Activated T-helper 1 cell treated with anti-CD3 and anti-CD28 coated beads, Interleukin-12 subunit alpha, Interleukin-12 subunit beta, Interleukin-2, Interleukin-4 antibody, amounts not matched to agents 30 ng/mL and 10 ng/mL and 1 ng/mL, durations not matched to agents 14 hours and 24 hours and 36 hours (primary cell): Measurements from ENCODE around the gene MAGEA9B. TPM values are rescaled to one million over a fixed set of nuclear protein-coding genes. Genes with fewer than 3 reads are reported as not detected.
"Not testable (repeated sequence)": the region's sequence is repeated elsewhere in the genome, so short reads cannot be mapped to it uniquely, and the experiment has no call there.

Source experiments
- DNase-seq: peaks from one replicate; pipeline ENCODE4 v3.0.0; 2021; ENCODE audit warnings: low spot score
- H3K27ac Mint-ChIP-seq: one replicate; pipeline ENCODE4 v1.8.0; 2021; ENCODE audit warnings: mild to moderate bottlenecking, mixed read lengths
- H3K27me3 Mint-ChIP-seq: one replicate; pipeline ENCODE4 v1.8.0; 2022; ENCODE audit warnings: mild to moderate bottlenecking, moderate library complexity, mixed read lengths; ENCODE audit not compliant: insufficient read depth
- H3K36me3 Mint-ChIP-seq: one replicate; pipeline ENCODE4 v1.8.0; 2021; ENCODE audit warnings: low read depth, mixed read lengths
- H3K4me1 Mint-ChIP-seq: one replicate; pipeline ENCODE4 v1.8.0; 2021; ENCODE audit warnings: low read depth, mixed read lengths
- H3K4me3 Mint-ChIP-seq: one replicate; pipeline ENCODE4 v1.8.0; 2021; ENCODE audit warnings: mild to moderate bottlenecking, moderate library complexity, mixed read lengths
- H3K9me3 Mint-ChIP-seq: one replicate; pipeline ENCODE4 v1.8.0; 2021; ENCODE audit warnings: mixed read lengths
- intact Hi-C: fragments of 100-400 bp; cut with micrococcal nuclease; formaldehyde crosslinking; loops from one replicate; pipeline ENCODE4 v1.15.1; 2024
- total RNA-seq: library from RNA; stranded (reverse); gene quantifications from 2 replicates; pipeline ENCODE4 v1.2.3, GENCODE V29; 2022

Gene MAGEA9B
- total RNA-seq, 1 donor from 2014 or later = not detected

DNA sequence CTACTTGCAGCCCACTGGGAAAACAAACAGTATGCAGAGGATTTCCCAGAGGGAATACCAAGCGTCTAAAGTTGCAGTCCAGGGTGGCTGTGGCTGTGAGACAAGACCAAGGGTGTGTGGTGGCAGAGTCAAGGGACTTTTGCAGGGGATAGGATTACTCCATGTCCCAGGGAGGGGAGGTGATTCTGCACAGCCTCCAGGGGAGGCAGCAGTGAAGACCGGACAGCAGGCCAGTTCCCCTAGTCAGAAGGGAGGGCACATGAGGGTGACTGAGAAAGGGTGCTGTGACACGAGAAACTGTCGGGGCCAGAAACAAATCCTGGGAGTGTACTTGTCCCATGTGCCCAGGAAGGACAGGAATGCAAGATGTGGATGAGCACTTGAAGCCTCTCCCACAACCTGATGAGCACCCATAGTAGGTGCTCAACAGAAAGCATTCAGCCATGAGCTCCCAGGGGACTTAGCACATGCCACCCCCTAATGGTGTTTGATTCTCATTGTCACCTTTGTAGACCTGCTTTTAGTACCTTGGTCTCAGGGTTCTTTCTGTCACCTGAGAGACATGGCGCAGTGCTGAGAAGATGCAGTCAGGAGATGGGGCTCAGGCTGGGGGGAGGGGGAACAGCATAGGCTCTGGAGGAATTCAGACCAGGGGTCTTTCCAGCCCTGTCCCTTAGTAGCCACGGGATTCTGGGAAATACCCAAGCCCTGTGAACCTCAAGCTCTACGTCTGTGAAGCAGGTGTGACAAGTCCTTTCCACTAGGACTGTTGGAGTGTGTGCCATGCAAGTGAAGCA, 19.4 kb downstream of the MAGEA9B start:
- no peak overlapping the region for H3K4me3 Mint-ChIP-seq
- peaks cover 19% of the 10 kb centered on the region for H3K4me1 Mint-ChIP-seq
- H3K9me3 Mint-ChIP-seq = no peaks in the 10 kb centered on the region
- DNase-seq = no peak
- no peak overlapping the region for H3K27ac Mint-ChIP-seq
- H3K27me3 Mint-ChIP-seq = peaks cover 2% of the 10 kb centered on the region
- no peaks in the 10 kb centered on the region for H3K36me3 Mint-ChIP-seq
- intact Hi-C loops = loop anchor here (10.0 kb wide), 1 partner anchor 57 kb away; no protein-coding TSS in a partner anchor

DNA sequence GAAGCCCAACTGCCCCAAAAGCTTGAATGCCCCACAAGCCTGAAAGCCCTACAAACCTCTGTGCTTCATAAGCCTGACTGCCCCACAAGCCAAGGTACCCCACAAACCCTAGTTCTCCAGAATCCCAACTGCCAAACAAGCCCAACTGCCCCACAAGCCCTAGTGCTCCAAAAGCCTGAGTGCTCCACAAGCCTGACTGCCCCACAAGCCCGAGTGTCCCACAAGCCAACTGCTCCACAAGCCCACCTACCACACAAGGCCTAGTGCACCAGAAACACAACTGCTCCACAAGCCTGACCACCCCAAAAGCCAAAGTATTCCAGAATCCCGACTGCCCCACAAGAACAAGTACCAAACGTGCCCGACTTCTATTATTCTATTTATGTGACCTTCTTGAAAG, 23.9 kb downstream of the MAGEA9B start:
- intact Hi-C loops = loop anchor here (10.0 kb wide), 1 partner anchor 61 kb away; no protein-coding TSS in a partner anchor

DNA sequence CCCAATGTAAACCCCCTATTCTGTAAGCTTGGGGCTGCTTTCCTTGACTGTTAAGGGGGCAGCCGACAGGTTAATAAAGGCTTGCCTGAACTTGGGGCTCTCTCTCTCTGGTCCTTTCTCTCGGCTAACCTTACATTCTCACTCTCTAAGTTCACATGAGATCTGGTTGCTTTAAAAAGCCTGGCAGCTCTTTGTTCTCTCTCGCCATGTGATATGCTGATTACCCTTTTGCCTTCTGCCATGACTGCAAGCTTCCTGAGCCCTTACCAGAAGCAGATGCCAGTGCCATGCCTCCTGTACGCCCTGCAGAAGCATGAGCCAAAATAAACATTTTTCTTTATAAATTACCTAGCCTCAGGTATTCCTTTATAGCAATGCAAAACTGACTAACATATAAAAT, 32.0 kb downstream of the MAGEA9B start:
- H3K9me3 Mint-ChIP-seq, DNase-seq, H3K4me1 Mint-ChIP-seq, H3K36me3 Mint-ChIP-seq, intact Hi-C loops, H3K27ac Mint-ChIP-seq, H3K4me3 Mint-ChIP-seq, H3K27me3 Mint-ChIP-seq: not testable (repeated sequence)

More for the DNA sequence above, 23.9 kb downstream of the MAGEA9B start:
- no peaks in the 10 kb centered on the region for H3K4me1 Mint-ChIP-seq
- H3K27ac Mint-ChIP-seq = no peak overlapping the region
- H3K9me3 Mint-ChIP-seq = no peaks in the 10 kb centered on the region
- DNase-seq = no peak
- H3K27me3 Mint-ChIP-seq = no peaks in the 10 kb centered on the region
- no peak overlapping the region for H3K4me3 Mint-ChIP-seq
- H3K36me3 Mint-ChIP-seq = no peaks in the 10 kb centered on the region

DNA sequence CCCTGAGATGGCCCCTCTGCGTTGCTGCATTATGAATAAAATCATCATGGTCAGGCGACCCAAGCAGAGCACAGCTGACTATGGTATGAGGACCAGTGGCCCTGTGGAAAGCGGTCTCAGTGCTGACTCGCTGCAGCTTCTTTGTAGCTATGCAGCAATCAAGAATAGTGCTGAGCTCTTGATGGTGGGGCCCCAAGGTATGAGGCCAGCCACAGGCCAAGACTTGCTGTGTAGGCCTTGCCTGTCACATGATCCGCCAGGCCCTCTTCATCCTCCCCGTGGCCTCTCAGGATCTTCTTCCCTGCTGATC, 35.4 kb downstream of the MAGEA9B start:
- DNase-seq, H3K4me1 Mint-ChIP-seq, H3K27me3 Mint-ChIP-seq, H3K36me3 Mint-ChIP-seq, intact Hi-C loops, H3K27ac Mint-ChIP-seq, H3K9me3 Mint-ChIP-seq, H3K4me3 Mint-ChIP-seq: not testable (repeated sequence)

DNA sequence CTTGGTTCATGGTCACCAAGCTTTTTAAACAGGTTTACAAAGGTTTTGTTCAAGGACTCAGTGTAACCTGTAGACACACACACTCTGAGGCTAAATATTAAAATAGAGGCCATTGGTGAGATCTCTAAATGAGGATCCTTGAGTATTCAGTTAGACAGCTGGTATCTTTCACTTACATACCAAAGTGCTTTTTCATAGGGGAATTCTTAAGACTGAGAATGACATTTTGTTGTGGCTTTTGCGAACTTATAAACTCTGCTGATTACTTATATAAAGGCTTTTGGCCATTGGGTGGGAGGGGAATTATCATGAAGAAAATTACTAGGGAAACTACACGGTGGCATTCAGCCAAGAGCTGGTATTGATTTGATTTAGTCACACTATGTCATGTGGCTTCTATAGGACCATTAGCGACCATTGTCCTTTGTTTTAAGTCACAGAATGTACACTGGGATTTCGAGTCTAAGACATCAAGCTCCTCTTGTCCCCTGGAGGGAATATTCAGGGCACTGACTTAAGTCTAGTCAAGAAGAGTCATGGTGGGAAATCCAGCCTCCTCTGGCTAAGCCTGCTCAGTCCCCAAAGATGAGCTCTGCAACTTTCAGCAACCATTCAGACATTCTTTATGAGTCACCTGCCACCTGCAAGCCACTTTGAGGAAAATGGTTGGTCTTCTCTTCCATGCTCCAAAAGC, 35.9 kb downstream of the MAGEA9B start:
- H3K27ac Mint-ChIP-seq, H3K27me3 Mint-ChIP-seq, H3K4me3 Mint-ChIP-seq, H3K36me3 Mint-ChIP-seq, H3K9me3 Mint-ChIP-seq, intact Hi-C loops, DNase-seq, H3K4me1 Mint-ChIP-seq: not testable (repeated sequence)

DNA sequence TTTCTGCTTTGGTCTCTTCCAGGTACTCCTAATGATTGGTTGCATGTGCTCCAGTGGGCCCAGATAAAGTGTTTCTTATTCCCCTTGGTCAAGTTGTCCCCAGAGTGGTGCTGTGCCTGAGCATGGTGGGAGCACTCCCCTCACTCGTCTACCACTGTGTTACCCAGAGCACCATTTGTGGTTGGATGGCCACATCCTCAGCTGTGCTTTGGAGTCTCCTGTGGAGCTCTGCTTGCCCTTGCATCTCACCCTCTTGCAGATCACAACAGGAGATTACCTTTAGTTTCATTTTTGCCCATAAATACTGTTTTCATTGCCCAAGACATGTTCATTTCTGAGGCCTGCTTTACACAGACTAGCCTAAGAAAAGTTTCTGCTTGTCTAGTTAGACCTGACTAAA, 36.8 kb downstream of the MAGEA9B start:
- H3K36me3 Mint-ChIP-seq, H3K4me3 Mint-ChIP-seq, H3K27me3 Mint-ChIP-seq, H3K27ac Mint-ChIP-seq, H3K9me3 Mint-ChIP-seq, DNase-seq, intact Hi-C loops, H3K4me1 Mint-ChIP-seq: not testable (repeated sequence)

DNA sequence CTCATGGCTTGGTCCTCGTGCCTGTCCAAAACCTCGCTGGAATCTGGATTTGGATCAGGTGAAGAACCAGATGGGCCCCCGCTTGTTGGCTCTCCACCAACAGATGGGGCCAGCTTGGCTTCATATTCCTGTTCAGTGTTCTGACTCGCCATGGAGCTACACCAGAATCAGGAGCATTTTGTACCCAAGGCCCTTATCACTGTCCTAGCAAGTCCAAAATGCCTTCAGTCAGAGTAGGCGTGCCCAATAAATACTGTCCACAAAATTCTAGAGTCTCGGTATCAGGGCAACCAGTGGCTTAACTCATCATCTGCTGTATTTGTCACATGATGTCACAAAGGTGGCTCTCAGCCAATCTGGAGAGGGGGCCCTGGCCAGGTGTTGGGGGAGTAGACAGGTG, 37.6 kb downstream of the MAGEA9B start, which contains the start of gene HSFX3:
HSFX3 (minus strand) TSS at position 224 of the 400 bp plus-strand sequence; CDS start at position 152, 72 bp downstream.
- H3K27me3 Mint-ChIP-seq, H3K9me3 Mint-ChIP-seq, intact Hi-C loops, H3K4me1 Mint-ChIP-seq, H3K4me3 Mint-ChIP-seq, DNase-seq, H3K27ac Mint-ChIP-seq, H3K36me3 Mint-ChIP-seq: not testable (repeated sequence)

DNA sequence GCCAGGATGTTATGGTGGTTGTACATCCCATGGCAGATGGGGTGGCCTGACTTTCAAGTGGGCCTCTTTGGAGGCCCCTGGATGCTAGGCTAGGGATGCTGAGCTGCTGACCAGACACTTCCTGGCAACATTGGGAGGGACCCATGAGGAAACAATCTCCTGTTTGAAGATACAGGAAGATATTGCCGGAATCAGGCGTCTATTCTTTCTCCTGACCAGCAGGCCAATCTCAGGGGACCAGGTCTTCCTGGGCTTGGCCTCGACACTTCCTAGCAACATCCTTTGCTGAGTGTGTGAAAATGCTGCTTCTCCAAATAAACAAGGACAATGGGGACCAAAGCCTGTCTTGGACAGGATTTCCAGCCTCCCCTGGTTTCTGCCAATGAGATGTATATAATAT, 39.5 kb downstream of the MAGEA9B start:
- intact Hi-C loops, H3K27ac Mint-ChIP-seq, H3K4me3 Mint-ChIP-seq, H3K4me1 Mint-ChIP-seq, H3K9me3 Mint-ChIP-seq, H3K36me3 Mint-ChIP-seq, H3K27me3 Mint-ChIP-seq, DNase-seq: not testable (repeated sequence)

DNA sequence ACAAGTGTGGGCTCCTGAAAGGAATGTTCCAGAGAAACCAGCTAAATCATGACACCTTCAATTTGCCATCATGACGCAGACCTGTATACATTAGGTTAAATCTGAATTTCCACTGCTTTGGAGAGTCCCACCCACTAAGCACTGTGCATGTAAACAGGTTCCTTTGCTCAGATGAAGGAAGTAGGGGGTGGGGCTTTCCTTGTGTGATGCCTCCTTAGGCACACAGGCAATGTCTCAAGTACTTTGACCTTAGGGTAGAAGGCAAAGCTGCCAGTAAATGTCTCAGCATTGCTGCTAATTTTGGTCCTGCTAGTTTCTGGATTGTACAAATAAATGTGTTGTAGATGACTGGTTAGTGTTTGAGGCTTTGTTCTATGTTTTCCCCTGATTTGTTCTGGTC, 40.3 kb downstream of the MAGEA9B start:
- H3K9me3 Mint-ChIP-seq, DNase-seq, H3K4me1 Mint-ChIP-seq, H3K36me3 Mint-ChIP-seq, intact Hi-C loops, H3K27ac Mint-ChIP-seq, H3K27me3 Mint-ChIP-seq, H3K4me3 Mint-ChIP-seq: not testable (repeated sequence)

DNA sequence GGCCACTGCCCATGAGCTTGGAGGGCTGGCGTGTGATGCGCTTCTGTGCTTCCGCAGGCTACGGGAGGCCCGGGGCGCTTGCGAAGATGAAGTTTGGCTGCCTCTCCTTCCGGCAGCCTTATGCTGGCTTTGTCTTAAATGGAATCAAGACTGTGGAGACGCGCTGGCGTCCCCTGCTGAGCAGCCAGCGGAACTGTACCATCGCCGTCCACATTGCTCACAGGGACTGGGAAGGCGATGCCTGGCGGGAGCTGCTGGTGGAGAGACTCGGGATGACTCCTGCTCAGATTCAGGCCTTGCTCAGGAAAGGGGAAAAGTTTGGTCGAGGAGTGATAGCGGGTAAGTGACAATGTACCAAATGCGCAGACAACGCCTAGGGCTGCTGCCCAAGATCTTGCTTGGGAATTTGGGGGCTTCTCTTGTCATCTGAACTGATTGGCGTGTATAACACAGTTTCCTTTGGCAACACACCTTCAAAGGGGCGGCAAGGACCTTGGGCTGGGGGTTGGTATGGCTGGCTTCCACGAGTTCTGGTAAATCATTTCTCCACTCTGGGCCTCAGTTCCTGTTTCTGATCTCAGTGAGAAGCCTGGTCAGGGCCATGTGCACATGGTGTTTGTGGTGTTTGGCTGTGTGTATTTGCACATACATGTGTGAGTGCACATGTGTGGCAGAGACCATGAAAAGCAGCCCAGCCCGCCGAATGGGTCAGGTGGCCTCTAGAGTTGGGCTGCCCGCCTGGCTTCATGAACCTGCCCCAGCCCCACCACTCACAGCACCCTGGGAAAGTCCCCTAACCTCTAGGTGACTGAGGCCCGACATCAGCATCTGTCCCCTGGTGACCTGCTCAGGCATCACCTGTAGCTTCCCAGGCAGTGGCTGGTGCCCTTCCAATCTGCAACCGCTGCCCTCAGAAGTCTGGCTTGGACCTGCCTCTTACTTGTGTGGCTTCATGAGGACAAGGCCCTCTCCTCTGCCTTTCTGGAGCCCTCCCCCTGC, 41.4 kb downstream of the MAGEA9B start:
- H3K36me3 Mint-ChIP-seq, H3K27ac Mint-ChIP-seq, H3K9me3 Mint-ChIP-seq, H3K4me3 Mint-ChIP-seq, H3K4me1 Mint-ChIP-seq, H3K27me3 Mint-ChIP-seq, DNase-seq, intact Hi-C loops: not testable (repeated sequence)

DNA sequence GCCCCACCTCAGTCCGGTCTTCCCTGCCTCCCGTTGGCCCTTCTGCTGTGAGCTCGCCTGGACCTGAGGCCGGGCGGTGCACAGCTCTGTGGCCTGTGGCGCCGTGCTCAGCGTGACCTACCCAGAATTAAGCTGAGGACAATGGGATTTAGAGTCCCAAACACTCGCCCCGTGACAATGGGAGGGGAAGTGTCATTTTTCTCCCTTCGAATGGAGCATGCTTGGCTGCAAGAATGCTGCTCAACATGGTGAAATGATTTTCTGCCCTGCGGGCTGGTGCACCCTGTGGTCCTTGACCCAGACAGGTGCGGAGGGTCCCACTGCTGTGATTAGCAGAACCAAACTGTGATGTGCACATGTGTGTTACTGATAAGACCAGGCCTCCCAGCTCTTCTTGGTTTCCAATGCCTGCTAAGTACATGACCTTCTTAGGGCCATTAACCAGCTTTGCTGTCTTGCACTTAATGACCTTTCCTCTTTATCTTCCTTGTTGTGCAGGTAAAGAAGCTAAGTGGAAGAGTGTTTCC, 45.7 kb downstream of the MAGEA9B start:
- no peak for DNase-seq
- H3K27ac Mint-ChIP-seq = peak overlapping the region; percentile 99
- H3K4me3 Mint-ChIP-seq = peak overlapping the region; percentile 88
- intact Hi-C loops = no loop called here
- no peaks in the 10 kb centered on the region for H3K27me3 Mint-ChIP-seq
- H3K36me3 Mint-ChIP-seq = peaks cover 3% of the 10 kb centered on the region
- no peaks in the 10 kb centered on the region for H3K9me3 Mint-ChIP-seq
- H3K4me1 Mint-ChIP-seq = peaks cover 11% of the 10 kb centered on the region

DNA sequence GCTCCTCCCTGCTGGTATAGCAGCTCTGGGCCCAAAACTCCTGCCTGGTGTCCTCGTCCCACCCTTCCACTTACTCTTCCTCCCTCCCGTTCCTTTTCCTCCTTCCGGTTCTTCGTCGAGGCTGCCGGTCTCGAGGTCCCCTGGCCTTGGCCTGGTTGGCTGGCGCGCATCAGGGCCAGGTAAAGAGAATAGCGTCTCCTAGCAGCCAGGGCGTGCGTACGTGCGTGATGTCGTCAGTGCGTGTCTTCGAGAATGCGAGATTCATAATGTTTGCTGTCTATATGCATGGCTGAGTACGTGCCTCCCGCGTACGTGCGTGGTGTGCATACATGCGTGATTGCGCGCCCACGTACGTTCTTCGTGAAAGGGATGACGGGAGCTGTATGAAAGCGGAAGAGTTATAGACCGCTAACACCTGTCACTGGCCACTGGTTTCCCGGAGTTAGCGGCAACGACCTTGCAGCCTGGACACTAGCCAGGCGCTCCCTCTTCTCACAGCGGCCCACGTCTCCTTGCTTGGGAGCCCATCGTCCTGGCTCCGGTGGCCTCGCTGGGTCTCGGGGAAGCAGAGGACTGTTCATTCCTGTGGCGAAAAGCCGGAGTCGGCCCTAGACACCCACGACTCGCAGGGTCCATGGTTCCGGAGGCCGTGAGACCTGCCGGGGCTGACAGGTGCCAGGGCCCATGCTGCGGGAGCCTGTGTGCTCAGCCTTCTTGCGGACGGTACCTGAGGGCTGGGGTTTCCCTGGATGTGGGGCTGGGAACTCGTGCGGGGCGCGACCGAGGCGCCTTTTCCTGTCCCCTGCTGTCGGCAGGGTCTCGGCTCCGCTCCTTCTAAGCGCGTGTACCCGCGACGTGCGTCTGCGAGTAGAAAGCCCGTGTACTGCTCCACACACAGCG, 46.4 kb downstream of the MAGEA9B start, which contains the start of gene EOLA1:
EOLA1 (plus strand) TSS at position 392 of the 900 bp plus-strand sequence. CDS start 4,619 bp downstream, outside the sequence.
- intact Hi-C loops = no loop called here
- DNase-seq = peak; percentile 74
- peaks cover 3% of the 10 kb centered on the region for H3K36me3 Mint-ChIP-seq
- peak within 1 kb of the TSS; percentile 99 for H3K27ac Mint-ChIP-seq
- H3K4me3 Mint-ChIP-seq = peak within 1 kb of the TSS; percentile 92
- H3K9me3 Mint-ChIP-seq = no peaks in the 10 kb centered on the region
- peaks cover 11% of the 10 kb centered on the region for H3K4me1 Mint-ChIP-seq
- H3K27me3 Mint-ChIP-seq = no peaks in the 10 kb centered on the region
